K562 (cell line): ENCODE measurements around the gene FYB1. TPM values are rescaled to one million over a fixed set of nuclear protein-coding genes. Genes with fewer than 3 reads are reported as not detected.

Source experiments
- ATF3 ChIP-seq, 2 experiments: fragments of 450-650 bp in 1 of 2; sonication (generic) in 1 of 2; formaldehyde crosslinking in 1 of 2; IDR thresholded peaks in 1 of 2; conservative IDR thresholded peaks in 1 of 2; 2 replicates each; pipeline versions ENCODE4 v1.6.1 to v1.8.1; 2016 to 2023; ENCODE audit warnings: mild to moderate bottlenecking in 2 of 2, moderate library complexity in 2 of 2, inconsistent platforms in 1 of 2, missing genetic modification reagents in 1 of 2
- CEBPB ChIP-seq: fragments of 450-650 bp; IDR thresholded peaks from 2 replicates; pipeline ENCODE4 v1.6.1; 2016; ENCODE audit warnings: missing genetic modification characterization, missing compliant biosample characterization
- CHD1 ChIP-seq: fragments of 200-600 bp; sonication (generic); IDR thresholded peaks from one replicate; pipeline ENCODE4 v1.6.1; 2012; ENCODE audit warnings: mild to moderate bottlenecking, moderate library complexity, low read length, inconsistent platforms
- CHD7 ChIP-seq: fragments of 200-600 bp; sonication (generic); IDR thresholded peaks from one replicate; pipeline ENCODE4 v1.6.1; 2012; ENCODE audit warnings: mild to moderate bottlenecking, low read depth, low read length, inconsistent platforms
- HCFC1 ChIP-seq: IDR thresholded peaks from 2 replicates; pipeline ENCODE4 v1.6.1; 2012; ENCODE audit warnings: low read depth, low read length, improper control_type of control experiment
- MCM7 ChIP-seq, 2 experiments: fragments of 450-650 bp; IDR thresholded peaks; 2 replicates each; pipeline ENCODE4 v1.6.1; 2016 to 2018
- RAD21 ChIP-seq, 2 experiments: fragments of 250-450 bp in 1 of 2; fragments of 450-650 bp in 1 of 2; sonication (Bioruptor Pico) in 1 of 2; formaldehyde crosslinking in 1 of 2; IDR thresholded peaks in 1 of 2; conservative IDR thresholded peaks in 1 of 2; 2 replicates each; pipeline versions ENCODE4 v1.4.0 to v1.8.0; 2020 to 2022; ENCODE audit warnings: mild to moderate bottlenecking in 2 of 2, moderate library complexity in 1 of 2
- ZHX1 ChIP-seq: fragments of 150-350 bp; conservative IDR thresholded peaks from 2 replicates; pipeline ENCODE4 v1.6.1; 2014; ENCODE audit warnings: low read length
- ZNF239 ChIP-seq: fragments of 250-450 bp; sonication (Bioruptor Pico); IDR thresholded peaks from 2 replicates; pipeline ENCODE4 v1.4.0; 2020; ENCODE audit warnings: mild to moderate bottlenecking
- ZNF717 ChIP-seq: fragments of 250-450 bp; sonication (Bioruptor Pico); IDR thresholded peaks from 2 replicates; pipeline ENCODE4 v1.5.0; 2021
- polyA plus RNA-seq, 8 experiments: library from polyadenylated mRNA; depleted of rRNA in 4 of 8; stranded (reverse) in 5 of 8; unstranded in 3 of 8; fragments of >200 nt; fragmentation: Nextera tagmentation in 2 of 8; fragmentation: Illumina TruSeq in 1 of 8; extraction: Ambion mirVana in 2 of 8; extraction: Trizol in 1 of 8; gene quantifications; 2 replicates each; pipeline versions ENCODE4 v1.2.1 to v1.2.3, GENCODE V29; 2011 to 2014; ENCODE audit warnings: inconsistent platforms in 1 of 8, missing spikeins in 1 of 8
- total RNA-seq, 7 experiments: library from RNA; depleted of rRNA in 6 of 7; stranded (reverse); fragments of >200 nt in 6 of 7; fragmentation: Illumina TruSeq in 2 of 7; extraction: Trizol in 2 of 7; gene quantifications; 2 replicates each; pipeline versions ENCODE4 v1.2.1 to v1.2.3, GENCODE V29; 2011 to 2021; ENCODE audit warnings: low replicate concordance in 1 of 7
- TF ChIP-seq, protein P1 (sequence below): fragments of 250-450 bp; sonication (Bioruptor Pico); IDR thresholded peaks from 2 replicates; pipeline ENCODE4 v1.8.0; 2022; ENCODE audit warnings: moderate library complexity, mild to moderate bottlenecking, inconsistent platforms

FYB1 gene
- total and polyA plus RNA-seq, 9 of the 15 experiments (the other 6 are each of a cell fraction or from before 2014, with no cell fraction given) = 4.7 to 31.5 (median 9.7) TPM

DNA sequence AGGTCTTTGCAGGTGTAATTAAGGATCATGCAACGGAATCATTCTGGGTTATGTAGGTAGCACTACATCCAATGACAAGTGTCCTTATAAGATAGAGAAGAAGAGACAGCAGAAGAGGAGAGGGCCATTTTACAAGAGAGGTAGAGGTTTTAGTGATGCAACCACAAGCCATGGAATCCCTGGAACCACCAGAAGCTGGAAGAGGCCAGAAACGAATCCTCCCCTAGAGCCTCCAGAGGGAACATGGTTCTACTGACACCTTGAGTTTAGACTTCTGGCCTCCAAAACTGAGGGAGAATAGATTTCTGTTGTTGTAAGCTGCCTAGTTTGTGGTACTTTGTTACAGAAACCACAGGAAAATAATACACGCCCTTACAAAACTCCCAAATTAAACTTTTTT lies 3.5 kb downstream of the FYB1 start (continued):
- TF ChIP-seq, protein P1, sequence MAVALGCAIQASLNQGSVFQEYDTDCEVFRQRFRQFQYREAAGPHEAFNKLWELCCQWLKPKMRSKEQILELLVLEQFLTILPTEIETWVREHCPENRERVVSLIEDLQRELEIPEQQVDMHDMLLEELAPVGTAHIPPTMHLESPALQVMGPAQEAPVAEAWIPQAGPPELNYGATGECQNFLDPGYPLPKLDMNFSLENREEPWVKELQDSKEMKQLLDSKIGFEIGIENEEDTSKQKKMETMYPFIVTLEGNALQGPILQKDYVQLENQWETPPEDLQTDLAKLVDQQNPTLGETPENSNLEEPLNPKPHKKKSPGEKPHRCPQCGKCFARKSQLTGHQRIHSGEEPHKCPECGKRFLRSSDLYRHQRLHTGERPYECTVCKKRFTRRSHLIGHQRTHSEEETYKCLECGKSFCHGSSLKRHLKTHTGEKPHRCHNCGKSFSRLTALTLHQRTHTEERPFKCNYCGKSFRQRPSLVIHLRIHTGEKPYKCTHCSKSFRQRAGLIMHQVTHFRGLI = no peak
- 0 out of 2 replicates have a peak, but pooled peaks have one; percentile 8 for TF ChIP-seq CEBPB
- TF ChIP-seq ZNF717 = no peak
- TF ChIP-seq ZHX1 = no peak
- TF ChIP-seq HCFC1 = no peak
- peak; percentile 54; the same call in 1 of the 2 replicates for TF ChIP-seq ATF3 (IDR thresholded peaks at IDR 0.05)
- TF ChIP-seq ATF3 (CRISPR knock-in tag; conservative IDR thresholded peaks at IDR 0.05) = no peak
- no peak for TF ChIP-seq CHD1
- TF ChIP-seq RAD21 (CRISPR knock-in tag; conservative IDR thresholded peaks at IDR 0.05 in 1 of 2, IDR thresholded peaks at IDR 0.05 in 1 of 2) = peak in 1 of 2 experiments; percentile 70; a peak in 3 of 4 replicates
- TF ChIP-seq MCM7 (IDR thresholded peaks at IDR 0.05) = no peak
- no peak for TF ChIP-seq CHD7
- TF ChIP-seq ZNF239 (CRISPR knock-in tag) = no peak
